Cardiac muscle cell (in vitro differentiated cells and primary cell): ENCODE results near the gene STRAP. TPM values are rescaled to one million over a fixed set of nuclear protein-coding genes. Genes with fewer than 3 reads are reported as not detected.
A peak's percentile ranks its signal among the peaks of the same experiment; 100 is the strongest.
"Not testable (repeated sequence)": the region's sequence is repeated elsewhere in the genome, so short reads cannot be mapped to it uniquely, and the experiment has no call there.

ENCODE experiments used
- DNase-seq, 2 donors: peaks; one replicate each; pipeline versions ENCODE4 v3.0.0 to v3.0.0-alpha.2; 2010 to 2017; ENCODE audit warnings: low read depth in 1 of 2, low spot score in 1 of 2
- H3K27ac ChIP-seq: fragments of 200-600 bp; sonication (generic); 2 replicates; pipeline ENCODE4 v1.5.1; 2016
- H3K27me3 ChIP-seq: fragments of 200-600 bp; sonication (generic); 2 replicates; pipeline ENCODE4 v1.6.0; 2016; ENCODE audit warnings: control low read depth
- H3K36me3 ChIP-seq: fragments of 200-600 bp; sonication (generic); 2 replicates; pipeline ENCODE4 v1.5.1; 2016; ENCODE audit warnings: control low read depth
- H3K4me1 ChIP-seq: fragments of 200-600 bp; sonication (generic); 2 replicates; pipeline ENCODE4 v1.8.1; 2017; ENCODE audit warnings: low read depth, mild to moderate bottlenecking, mixed run types
- H3K4me3 ChIP-seq: fragments of 200-600 bp; sonication (generic); 2 replicates; pipeline ENCODE4 v1.5.1; 2016; ENCODE audit warnings: mild to moderate bottlenecking
- H3K9me3 ChIP-seq: fragments of 200-600 bp; sonication (generic); 2 replicates; pipeline ENCODE4 v1.5.1; 2017; ENCODE audit warnings: low read depth, mild to moderate bottlenecking, control low read depth
- CTCF ChIP-seq: IDR thresholded peaks from 2 replicates; pipeline ENCODE4 v1.5.1; 2012; ENCODE audit warnings: low read depth, mild to moderate bottlenecking, low read length
- polyA plus RNA-seq: library from polyadenylated mRNA; unstranded; fragments of >200 nt; fragmentation: Nextera tagmentation; extraction: Ambion mirVana; gene quantifications from 2 replicates; pipeline ENCODE4 v1.2.1, GENCODE V29; 2016
- total RNA-seq: library from RNA; depleted of rRNA; stranded (reverse); fragments of >200 nt; gene quantifications from 2 replicates; pipeline ENCODE4 v1.2.3, GENCODE V29; 2016

Gene STRAP
- total and polyA plus RNA-seq, 2 experiments from 2014 or later, result 81.6 to 261 TPM

DNA sequence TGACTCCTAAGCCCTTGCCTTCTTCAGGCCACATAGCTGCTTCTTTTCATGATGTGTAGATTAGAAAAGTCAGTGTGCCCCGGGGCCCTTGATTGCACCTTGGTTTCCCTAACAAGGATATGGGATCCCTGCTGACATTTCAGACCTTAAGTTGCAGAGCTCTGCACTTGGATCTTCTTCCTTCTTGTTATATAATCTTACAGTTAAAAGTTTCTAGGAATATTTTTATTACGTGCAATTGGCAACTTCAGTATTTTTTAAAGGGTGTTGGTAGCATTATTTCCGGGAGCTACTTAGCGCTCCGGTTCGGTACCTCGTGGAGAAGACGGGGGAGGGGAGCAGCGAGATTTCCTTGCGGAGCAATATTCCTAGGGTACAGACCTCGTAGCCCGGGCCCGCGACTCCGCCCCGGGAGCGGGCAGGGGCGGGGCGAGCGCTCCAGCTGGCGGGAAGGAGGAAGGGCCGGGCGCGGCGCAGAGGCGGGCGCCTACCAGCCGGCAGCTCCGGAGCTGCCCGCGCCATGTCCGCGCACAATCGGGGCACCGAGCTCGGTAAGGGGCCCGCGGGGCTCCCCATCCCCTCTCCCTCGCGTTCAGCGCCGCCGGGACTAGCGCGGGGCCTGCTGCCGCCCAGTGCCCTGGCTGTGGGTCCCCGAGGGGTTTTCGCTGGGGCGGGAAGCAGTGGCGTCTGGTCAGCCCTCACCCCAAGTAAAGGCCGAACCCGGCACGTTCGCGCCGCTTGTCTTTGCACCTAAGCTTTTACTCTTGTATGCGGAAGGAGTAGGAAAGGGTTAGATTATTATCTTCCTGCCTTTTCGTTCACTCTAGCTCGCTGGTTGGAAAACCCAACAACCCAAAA is 28.9 kb downstream of the STRAP start, which contains the start of gene DERA:
Gene DERA (plus strand): TSS at position 469 of the 858 bp plus-strand sequence. CDS start 52 bp downstream, at position 521.
- H3K9me3 ChIP-seq, result no peaks in the 10 kb centered on the region
- peak within 1 kb of the TSS; percentile 69 for H3K27ac ChIP-seq
- H3K36me3 ChIP-seq, result peaks cover 6% of the 10 kb centered on the region
- peak; percentile 84 to 87 for DNase-seq
- no peak for TF ChIP-seq CTCF
- H3K27me3 ChIP-seq, result no peaks in the 10 kb centered on the region
- H3K4me3 ChIP-seq, result peak within 1 kb of the TSS; percentile 51
- H3K4me1 ChIP-seq, result peaks cover 3% of the 10 kb centered on the region

DNA sequence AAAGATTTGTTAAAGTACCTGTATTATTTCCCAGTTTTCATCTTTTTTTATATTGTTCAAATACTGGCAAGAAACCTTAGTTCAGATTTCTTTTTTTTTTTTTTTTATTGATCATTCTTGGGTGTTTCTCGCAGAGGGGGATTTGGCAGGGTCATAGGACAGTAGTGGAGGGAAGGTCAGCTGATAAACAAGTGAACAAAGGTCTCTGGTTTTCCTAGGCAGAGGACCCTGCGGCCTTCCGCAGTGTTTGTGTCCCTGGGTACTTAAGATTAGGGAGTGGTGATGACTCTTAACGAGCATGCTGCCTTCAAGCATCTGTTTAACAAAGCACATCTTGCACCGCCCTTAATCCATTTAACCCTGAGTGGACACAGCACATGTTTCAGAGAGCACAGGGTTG is 29.7 kb downstream of the STRAP start:
- DNase-seq, H3K4me1 ChIP-seq, H3K9me3 ChIP-seq, H3K36me3 ChIP-seq, H3K27me3 ChIP-seq: not testable (repeated sequence)
- peak overlapping the region; percentile 51 for H3K4me3 ChIP-seq
- peak overlapping the region; percentile 69 for H3K27ac ChIP-seq

- not testable (repeated sequence) for H3K36me3 ChIP-seq
Measured at GRCh38 chr12:15914131-15914530, 31.9 kb downstream of the STRAP start.

GRCh38 chr12:15918066-15918465 is 35.9 kb downstream of the STRAP start:
- H3K36me3 ChIP-seq, result no peaks in the 10 kb centered on the region
- H3K27ac ChIP-seq, result no peak overlapping the region
- H3K4me1 ChIP-seq, result peaks cover 5% of the 10 kb centered on the region
- H3K9me3 ChIP-seq, result no peaks in the 10 kb centered on the region
- H3K27me3 ChIP-seq, result no peaks in the 10 kb centered on the region
- no peak overlapping the region for H3K4me3 ChIP-seq
- no peak for DNase-seq
- no peak for TF ChIP-seq CTCF

More at GRCh38 chr12:15914131-15914530, 31.9 kb downstream of the STRAP start:
- not testable (repeated sequence) for H3K4me3 ChIP-seq, H3K27ac ChIP-seq, H3K9me3 ChIP-seq, H3K4me1 ChIP-seq, H3K27me3 ChIP-seq
- DNase-seq, result peak in 1 of 2 donors; percentile 23

DNA sequence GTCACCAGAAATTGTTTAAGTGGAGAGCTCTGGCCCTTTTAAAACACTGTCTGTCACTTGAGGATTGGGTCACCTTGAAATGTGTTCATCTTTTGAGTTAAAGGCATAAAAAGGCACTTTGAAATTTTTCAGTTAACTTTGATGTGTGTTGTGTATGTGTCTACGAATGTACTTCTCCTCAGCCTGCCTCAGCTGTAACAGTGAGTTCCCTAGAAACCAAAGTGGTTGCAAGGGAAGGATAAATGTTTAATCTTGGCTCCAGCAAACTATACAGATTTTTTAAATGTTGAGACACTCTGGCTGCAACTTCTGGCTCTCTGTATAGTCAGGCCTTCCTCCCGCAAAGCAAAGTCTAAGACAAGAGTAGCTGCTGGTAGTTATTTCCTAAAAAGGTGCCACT is 37.2 kb downstream of the STRAP start:
- no peaks in the 10 kb centered on the region for H3K36me3 ChIP-seq
- TF ChIP-seq CTCF, result no peak
- peak overlapping the region; percentile 70 for H3K27ac ChIP-seq

GRCh38 chr12:15924956-15925355 is 42.8 kb downstream of the STRAP start:
- TF ChIP-seq CTCF, result no peak
- H3K4me3 ChIP-seq, result no peak overlapping the region
- H3K36me3 ChIP-seq, result no peaks in the 10 kb centered on the region
- DNase-seq, result no peak
- H3K9me3 ChIP-seq, result no peaks in the 10 kb centered on the region
- no peak overlapping the region for H3K27ac ChIP-seq
- peaks cover 8% of the 10 kb centered on the region for H3K4me1 ChIP-seq
- no peaks in the 10 kb centered on the region for H3K27me3 ChIP-seq

More for the DNA sequence above, 37.2 kb downstream of the STRAP start:
- Histone ChIP-seq H3K4me3 (no peak overlapping the region), H3K9me3 (no peaks in the 10 kb centered on the region), H3K27me3 (no peaks in the 10 kb centered on the region), H3K4me1 (peaks cover 5% of the 10 kb centered on the region)
- no peak for DNase-seq
